Measurements from ENCODE around the gene NPHP4.
"Not testable (repeated sequence)": the region's sequence is repeated elsewhere in the genome, so short reads cannot be mapped to it uniquely, and the experiment has no call there.

The NPHP4 gene

GRCh38 chr1:5908461-5909375 is 83.5 kb downstream of the NPHP4 start:
- DNase-seq, result no peak

- DNase-seq, result no peak
These were observed 84.3 kb downstream of the NPHP4 start for GRCh38 chr1:5907966-5908365.

- DNase-seq, result no peak
These were observed 84.8 kb downstream of the NPHP4 start for GRCh38 chr1:5907386-5907785.

- no peak for DNase-seq
These were observed 85.3 kb downstream of the NPHP4 start for GRCh38 chr1:5906966-5907365.

GRCh38 chr1:5906116-5906515 is 86.1 kb downstream of the NPHP4 start:
- no peak for DNase-seq

- DNase-seq, result no peak
These were observed 86.8 kb downstream of the NPHP4 start for GRCh38 chr1:5905436-5905835.

- DNase-seq, result no peak
These were observed 87.7 kb downstream of the NPHP4 start for GRCh38 chr1:5904551-5904950.

- no peak for DNase-seq
These were observed 88.5 kb downstream of the NPHP4 start for GRCh38 chr1:5903680-5904079.

- no peak for DNase-seq
These were observed 89.2 kb downstream of the NPHP4 start for GRCh38 chr1:5903031-5903430.

- DNase-seq, result no peak
These were observed 90.4 kb downstream of the NPHP4 start for GRCh38 chr1:5901841-5902240.

- no peak for DNase-seq
These were observed 91.1 kb downstream of the NPHP4 start for GRCh38 chr1:5901150-5901549.

GRCh38 chr1:5898266-5898665 is 94.0 kb downstream of the NPHP4 start:
- DNase-seq, result no peak

- no peak for DNase-seq
These were observed 95.2 kb downstream of the NPHP4 start for GRCh38 chr1:5896706-5897660.

GRCh38 chr1:5895446-5896406 is 96.5 kb downstream of the NPHP4 start:
- DNase-seq, result no peak

- DNase-seq, result not testable (repeated sequence)
These were observed 98.4 kb downstream of the NPHP4 start for GRCh38 chr1:5893699-5894278.

- DNase-seq, result no peak
These were observed 99.9 kb downstream of the NPHP4 start for GRCh38 chr1:5892329-5892728.

GRCh38 chr1:5891736-5892135 is 100.5 kb downstream of the NPHP4 start:
- no peak for DNase-seq

GRCh38 chr1:5891137-5891536 is 101.1 kb downstream of the NPHP4 start:
- no peak for DNase-seq

- no peak for DNase-seq
These were observed 101.7 kb downstream of the NPHP4 start for GRCh38 chr1:5890346-5891106.

- DNase-seq, result no peak
These were observed 102.3 kb downstream of the NPHP4 start for GRCh38 chr1:5889901-5890300.

- no peak for DNase-seq
These were observed 102.8 kb downstream of the NPHP4 start for GRCh38 chr1:5889462-5889861.

Measured in SW 1271 (cell line).